ENCODE data around the gene PTPN3.
A peak's percentile ranks its signal among the peaks of the same experiment; 100 is the strongest.
"Not testable (repeated sequence)": the region's sequence is repeated elsewhere in the genome, so short reads cannot be mapped to it uniquely, and the experiment has no call there.

PTPN3 gene

DNA sequence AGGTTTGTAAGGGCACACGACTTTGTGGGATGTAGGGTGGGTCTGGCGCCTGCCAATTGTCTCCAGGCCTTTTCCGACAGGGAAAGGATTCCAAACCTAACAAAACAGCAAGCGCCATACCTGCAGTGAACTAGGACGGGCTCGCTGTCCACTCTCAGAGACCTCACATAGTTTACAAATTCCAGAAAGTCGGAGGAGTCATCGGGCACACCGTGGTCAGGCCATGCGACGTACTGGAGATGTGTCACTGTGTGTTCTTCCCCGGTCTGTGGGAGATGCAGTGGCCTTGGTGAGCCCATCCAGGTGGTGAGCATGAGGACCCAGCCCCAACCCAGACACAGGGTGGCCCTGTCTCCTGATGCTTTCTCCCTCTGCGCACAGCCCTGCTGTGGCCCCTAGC is 115.9 kb downstream of the PTPN3 start:
- no peak for DNase-seq

DNA sequence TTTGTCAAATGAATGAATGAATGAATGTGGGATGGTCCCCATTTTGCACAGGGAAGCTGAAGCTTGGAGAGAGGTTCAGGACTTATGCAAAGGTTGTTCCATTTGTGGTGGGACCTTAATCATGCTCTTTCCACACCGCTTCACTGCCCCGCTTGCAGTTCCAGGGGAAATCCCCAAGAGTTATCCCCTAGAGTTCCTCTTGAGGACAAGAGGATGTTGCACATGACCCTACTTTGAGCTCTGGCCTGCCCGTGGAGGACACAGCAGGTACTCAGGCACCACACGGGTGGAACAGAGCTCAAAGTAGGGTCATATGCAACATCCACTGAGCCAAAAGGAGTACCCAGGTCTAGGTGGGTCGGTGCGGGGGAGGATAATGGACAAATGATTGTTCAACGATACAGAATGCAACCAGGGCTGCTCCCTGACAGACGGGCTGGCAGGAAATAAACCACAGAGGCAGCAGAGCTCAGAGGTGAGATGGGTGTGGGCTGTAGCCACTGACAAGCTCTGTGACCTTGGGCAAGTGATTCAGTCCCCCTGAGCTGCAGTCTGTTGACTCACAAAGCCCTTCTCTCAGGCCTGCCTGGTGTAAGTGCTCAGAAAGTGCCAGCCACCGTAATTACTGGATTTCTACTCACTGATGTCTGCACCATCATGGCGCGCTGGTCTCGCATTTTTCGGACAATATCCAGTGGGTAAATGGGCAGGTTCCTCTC is 116.9 kb downstream of the PTPN3 start:
- peak; percentile 82 for DNase-seq

DNA sequence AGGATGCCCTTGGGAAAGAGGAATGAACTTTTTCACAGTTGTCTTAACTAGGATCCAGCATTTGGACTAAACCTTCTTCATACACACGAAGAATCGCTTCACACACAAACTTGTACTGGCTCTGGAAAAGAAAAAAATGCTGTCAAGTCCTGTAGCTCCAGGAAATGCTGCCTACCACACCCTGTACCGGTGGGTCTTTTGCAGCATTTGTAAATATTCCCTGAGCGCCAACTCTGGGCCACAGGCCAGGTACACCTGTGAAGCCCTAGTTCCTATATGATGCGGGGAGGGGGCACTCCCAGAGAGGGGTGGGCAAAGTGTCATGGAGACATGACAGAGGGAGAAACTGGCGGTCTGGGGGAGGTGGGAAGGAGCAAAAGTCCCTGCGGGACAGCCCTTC is 118.6 kb downstream of the PTPN3 start:
- DNase-seq, result no peak

DNA sequence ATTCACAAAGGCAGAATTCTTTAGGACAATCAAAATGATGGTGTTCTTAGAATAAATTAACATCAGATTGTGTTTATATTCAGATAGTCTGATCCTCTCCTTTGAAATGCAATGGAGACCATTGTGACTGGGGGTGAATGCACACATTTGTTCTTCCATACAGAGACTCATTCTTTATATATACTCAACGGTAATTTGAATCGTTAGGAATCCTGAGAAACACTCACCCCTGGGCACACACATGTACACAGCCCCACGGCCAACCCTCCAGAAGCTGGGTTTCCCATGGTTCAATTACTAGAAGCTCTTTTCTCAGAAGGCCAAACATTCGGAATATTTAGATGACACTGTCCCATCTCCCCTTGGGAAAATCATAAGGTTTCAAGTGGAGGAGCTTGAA is 119.8 kb downstream of the PTPN3 start:
- no peak for DNase-seq

DNA sequence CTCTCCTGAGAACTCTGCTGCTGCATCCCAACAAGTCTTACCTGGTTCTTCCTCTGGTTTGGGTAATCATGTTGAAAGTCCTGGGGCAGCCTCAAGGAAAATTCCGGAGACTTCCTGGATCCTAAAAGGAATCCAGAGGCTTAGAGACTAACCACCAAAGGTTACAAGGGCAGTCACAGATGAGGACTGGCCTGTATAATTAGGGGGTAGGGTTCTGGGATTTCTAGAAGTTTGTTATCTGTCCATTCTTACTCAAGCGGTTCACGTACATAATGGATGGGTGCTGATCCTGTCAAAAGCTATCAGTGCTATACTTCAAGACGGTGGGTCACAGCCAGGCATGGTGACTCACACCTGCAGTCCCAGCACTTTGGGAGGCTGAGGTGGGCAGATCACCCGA is 125.9 kb downstream of the PTPN3 start:
- no peak for DNase-seq

DNA sequence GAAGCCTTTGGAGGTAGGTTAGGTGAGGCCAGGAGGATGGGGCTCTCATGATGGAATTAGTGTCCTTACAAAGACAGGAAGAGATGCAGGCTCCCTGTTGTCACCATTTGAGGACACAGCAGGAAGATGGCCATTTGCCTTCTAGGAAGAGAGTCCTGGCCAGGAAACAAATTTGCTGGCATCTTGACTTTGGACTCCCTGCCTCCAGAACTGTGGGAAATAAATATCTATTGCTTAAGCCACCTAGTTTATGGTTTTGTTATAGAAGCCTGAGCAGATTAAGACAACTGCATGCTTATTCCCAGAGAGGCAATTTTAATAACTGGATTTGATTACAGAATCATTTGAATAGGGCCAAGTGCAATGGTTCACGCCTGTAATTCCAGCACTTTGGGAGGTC is 126.7 kb downstream of the PTPN3 start:
- no peak for DNase-seq

DNA sequence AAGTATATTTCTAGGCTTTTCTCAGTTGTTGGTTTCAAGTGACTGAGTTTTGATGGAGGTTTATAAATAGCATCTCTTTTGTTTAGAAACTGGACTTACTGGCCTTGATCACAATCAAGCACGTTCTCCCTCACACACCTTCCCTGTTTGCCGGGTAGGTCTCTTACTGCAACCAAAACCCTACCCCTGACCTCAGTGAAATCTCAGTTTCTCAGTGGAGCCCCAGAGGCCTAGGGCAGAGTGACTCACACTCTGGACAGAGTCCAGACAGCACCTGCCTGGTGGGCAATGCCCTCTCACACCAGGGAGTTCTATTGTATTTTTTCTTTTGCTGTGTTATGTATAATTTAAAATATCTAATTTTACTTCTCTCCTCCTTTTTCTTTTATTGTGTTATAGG is 128.8 kb downstream of the PTPN3 start:
- no peak for DNase-seq

DNA sequence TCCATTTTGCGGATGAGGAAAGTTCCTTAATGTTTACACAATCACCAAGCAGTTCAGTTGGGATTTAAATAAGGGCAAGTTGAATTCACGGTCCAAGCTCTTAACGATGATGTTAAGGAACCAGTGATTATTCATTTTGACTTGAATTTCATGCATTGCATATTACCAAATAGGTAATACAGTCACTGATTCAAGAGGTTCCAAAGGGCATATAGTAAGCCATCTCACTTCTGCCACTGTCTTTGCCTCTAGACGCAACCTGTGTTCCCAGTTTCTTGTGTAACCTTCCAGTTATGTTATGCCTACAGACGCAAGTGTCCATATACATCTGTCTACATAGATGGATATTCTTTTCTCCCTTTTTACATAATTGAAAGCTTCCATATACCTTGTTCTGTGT is 137.3 kb downstream of the PTPN3 start:
- no peak for DNase-seq

DNA sequence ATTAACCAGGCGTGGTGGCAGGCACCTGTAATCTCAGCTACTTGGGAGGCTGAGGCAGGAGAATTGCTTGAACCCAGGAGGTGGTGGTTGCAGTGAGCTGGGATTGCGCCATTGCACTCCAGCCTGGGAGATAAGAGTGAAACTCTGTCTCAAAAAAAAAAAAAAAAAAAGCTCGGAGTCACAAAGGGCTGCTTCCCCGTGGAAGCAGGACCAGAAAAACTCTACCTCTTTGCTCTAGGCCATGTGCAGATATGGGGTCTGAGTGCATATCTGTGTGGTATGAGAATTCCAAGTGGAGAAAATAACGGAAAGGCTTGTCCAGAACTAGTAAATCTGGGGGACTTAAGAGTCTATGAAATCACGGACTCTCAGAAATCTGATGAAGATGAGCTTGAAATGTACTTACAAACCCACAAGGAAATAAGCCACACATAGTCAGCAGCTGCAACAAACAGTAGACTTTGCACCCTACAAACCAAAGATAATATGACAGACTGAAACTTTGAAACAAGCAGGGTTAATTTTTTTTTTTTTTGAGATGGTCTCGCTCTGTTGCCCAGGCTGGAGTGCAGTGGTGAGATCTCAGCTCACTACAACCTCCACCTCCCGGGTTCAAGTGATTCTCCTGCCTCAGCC is 139.0 kb downstream of the PTPN3 start:
- not testable (repeated sequence) for DNase-seq

DNA sequence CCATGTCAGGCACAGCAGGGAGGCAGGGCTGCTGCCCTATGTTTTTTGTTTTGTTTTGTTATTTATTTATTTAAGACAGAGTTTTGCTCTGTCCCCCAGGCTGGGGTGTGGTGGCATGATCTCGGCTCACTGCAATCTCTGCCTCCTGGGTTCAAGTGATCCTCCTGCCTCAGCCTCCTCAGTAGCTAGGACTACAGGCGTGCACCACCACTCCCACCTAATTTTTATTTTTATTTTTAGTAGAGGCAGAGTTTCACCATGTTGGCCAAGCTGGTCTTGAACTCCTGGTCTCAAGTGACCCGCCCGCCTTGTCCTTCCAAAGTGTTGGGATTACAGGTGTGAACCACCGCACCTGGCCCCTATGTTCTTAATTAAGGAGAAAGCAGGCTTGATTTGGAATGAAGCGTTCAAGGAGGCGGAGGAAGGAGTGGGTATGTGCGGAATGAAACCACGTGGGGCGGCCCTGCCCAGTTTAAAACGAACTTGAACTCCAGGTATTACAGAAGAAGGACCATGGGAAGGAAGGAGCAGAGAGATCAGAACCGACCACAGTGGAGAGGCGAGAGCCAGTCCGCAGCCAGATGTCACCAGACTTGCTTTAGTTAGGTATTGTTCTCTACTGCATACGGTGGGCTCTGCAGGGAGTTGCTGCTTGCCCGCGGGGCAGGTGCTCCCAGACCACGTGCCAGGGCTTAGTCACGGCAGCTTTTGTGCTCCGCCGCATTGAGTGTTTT is 142.4 kb downstream of the PTPN3 start:
- DNase-seq, result no peak

DNA sequence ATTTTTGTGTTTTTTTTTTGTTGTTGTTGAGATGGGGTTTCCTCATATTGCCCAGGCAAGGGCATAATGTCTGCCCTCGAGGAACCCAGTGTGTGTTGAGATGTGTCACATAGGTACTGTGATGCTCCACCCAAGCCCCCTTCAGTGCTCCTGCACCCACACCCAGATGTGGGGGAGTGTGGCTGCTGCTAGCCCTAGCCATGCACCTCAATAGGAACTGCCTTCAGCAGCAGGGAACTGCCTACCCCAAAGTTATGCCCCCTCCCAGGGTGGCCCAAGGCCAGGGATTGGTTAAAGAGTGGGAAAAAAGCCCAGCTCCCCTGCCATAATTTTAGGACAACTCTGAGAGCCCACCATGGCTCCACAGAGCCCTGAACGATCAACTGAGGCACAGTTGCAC is 143.9 kb downstream of the PTPN3 start:
- DNase-seq, result no peak

DNA sequence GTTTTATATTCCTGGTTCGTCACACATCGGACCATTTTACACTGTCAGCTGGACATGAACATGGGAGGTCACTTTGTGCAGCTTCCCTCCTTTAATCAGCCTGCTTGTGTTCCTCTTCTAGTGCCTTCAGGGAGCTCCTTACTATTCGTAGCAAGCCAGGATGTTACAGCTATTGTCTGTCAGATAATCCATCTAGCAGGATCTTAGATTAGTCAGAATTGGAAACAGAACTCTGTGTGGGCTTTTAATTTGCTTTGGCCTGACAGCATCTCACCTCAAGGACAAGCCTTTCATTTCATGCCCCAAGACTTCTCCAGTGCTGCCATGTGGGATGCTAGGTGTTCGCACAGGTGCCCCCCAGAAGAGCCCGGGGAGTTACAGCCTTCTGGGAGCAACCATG is 147.1 kb downstream of the PTPN3 start:
- no peak for DNase-seq

DNA sequence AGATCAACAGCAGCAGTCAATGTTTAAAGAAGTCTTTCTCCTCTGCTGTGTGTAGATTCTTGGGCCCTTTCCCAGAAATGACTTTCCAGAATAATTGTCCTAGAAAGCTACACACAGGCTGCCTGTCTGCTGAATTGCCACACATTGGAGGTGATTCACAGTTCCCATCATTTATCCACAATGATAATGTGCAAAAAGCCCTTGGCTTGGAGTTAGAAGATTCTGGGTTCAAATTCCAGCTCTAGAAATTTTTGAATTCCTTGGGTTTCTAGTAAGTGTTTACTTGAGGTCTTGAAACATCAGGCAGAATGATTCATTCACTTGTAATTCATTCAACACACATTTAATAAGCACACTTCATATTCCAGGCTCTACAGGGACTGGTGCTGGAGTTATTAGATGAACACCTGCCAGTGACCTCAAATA is 148.7 kb downstream of the PTPN3 start:
- peak; percentile 67 for DNase-seq

DNA sequence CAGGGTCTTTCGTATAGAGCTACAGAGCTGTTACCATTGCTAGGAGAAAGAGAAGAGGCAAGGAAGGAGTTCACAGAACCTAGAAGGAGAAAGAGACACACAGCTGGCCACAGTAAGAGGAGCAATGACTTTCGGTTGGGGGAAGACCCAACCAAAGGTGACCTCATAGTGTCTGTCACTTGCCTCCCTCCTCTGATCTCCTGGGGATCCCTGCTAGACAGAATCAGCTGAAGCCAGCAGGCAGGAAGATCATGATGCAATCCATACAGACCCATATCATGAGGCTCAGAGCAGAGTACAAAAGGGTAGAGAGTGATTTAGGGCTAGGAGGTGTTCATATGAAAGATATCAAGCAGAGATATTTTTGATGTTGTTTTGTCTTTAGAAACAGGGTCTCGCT is 151.2 kb downstream of the PTPN3 start:
- DNase-seq, result no peak

DNA sequence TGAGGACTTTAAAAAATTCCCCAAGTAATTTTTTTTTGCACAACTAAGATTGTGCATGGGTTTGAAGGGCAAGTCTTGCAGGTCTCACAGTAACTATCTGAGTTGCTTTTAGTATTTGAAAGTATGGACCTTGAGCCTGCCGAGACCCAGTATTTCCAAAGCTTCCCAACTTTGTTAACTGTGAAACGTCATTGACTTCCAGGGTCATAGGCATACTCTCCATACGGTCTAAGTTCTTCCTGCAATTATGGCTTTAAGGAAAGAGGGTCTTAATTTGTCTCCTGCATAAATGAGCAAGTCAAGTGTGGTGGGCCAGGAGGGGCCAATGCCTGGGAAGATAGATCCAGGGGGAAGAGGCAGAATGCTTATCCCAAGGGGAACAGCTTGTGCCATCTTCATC is 153.2 kb downstream of the PTPN3 start:
- no peak for DNase-seq

DNA sequence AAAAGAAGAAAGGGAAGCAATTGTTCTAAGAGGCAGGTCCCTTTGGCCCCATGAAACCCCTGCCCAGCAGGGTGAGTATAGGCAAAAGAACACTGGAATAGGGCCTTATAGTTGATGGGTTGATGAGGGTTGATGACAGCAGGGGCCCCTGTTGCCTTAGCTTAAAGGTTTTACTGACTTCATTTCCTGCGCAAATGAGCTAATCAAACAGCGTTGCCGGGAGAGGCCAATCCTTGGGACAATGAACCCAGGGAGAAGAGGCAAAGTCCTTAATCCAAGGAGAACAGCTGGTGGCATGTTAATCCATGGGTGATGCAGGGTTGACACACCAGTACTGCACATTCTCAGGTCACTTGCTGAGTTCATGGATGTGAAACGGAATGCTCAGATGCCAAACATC is 155.2 kb downstream of the PTPN3 start:
- no peak for DNase-seq

DNA sequence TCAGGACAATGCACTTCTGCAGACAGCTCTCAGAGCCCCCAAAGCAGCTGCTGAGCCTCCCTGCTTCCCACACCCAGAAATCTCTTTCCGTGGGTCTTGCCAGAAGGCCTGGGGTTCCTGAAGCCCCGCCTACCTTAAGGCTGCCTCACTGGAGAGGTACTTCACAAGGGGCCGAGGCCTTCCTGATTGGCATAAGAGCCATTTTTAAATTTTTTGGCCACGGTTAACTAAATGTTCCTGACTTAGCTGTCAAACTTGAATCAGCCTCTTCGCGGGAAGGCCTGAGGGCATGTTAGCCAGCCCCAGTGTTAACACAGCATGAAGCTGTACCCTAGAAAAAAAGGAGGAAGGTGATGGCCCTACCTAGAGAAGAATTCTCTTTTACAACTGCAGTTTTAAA is 156.5 kb downstream of the PTPN3 start:
- no peak for DNase-seq

DNA sequence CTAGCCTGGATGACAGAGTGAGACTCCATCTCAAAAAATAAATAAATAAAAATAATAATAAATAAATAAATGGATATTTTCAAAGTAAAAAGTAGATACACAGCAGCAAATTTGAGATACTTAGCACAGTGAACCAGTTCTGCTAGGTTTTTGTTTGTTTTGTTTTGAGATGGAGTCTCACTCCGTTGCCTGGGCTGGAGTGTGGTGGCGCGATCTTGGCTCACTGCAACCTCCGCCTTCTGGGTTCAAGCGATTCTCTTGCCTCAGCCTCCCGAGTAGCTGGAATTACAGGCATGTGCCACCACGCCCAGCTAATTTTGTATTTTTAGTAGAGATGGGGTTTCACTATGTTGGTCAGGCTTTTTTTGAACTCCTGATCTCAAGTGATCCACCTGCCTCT is 157.1 kb downstream of the PTPN3 start:
- DNase-seq, result not testable (repeated sequence)

DNA sequence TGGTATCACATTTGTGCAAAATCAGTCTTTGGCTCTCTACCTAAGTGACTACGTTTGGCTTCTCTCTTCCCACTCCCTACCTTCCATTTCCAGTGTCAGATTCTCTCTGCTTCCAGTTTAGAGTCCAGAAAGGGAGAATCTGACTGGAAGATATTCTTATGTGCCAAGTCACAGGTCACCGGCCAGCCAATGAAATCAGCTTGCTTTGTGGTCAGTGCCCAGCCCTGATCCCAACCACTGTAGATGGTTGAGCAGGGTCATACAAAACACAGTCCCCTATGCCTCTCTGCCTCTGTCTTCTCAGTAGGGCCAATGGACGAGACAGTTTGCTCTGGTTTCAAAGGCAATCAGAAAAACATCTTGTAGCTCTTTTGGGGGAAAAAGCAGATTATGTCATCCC is 161.7 kb downstream of the PTPN3 start:
- DNase-seq, result no peak

DNA sequence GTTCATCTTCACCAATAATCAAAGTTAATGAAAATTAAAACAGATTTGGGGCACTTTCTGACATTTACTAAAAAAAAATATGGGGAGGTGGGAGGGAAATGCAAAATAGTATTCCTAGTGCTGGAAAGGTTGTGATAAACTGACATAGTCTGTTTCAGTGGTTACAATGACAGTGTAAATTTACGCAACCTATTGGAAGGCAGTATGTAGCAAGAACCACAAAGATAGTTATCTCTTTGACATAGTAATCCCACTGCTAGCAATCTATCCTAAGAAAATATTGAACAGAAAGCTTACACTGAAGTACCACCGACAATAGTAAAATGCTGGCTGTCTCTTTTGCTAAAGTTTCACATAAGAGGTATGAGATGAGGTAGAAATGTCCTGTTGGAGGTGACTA is 162.2 kb downstream of the PTPN3 start:
- DNase-seq, result no peak

DNA sequence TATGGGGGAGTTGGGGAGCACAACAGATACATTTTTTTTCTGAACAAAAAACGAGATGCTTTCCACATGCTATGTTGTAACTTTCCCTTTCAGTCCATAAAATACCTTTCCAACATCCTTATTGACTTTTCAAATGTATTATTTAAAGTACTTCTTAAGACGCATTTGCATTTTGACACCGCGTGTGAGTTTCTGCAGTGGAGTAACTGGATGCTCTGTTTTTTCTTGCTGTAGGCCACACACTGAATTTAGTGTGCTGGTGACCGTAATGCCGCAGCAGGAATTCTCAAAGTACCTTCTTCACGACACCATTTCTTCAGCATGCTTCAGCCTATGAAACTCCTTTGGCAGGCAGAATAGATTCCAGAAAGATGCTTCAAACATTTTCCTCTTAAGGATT is 163.0 kb downstream of the PTPN3 start:
- no peak for DNase-seq

DNA sequence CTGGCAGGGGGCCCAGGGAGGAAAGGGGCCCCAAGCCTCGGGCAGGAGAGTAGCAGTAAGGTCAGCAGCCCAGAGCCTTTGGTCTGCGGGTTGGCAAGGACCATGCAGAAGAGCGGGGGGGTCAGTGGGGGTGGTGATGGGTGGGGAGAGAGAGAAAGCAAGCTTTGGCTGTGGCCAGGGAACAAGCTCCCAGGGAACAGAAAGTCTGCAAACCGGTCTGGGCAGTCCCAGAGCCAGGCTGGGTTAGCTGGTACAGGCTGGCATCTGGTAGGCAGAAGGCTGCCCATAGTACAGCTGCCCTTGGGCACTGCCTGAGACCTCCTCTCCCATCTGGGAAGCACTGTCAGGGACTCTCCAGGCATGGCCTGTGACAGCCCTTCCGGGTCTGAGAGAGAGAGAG is 166.8 kb downstream of the PTPN3 start:
- no peak for DNase-seq

DNA sequence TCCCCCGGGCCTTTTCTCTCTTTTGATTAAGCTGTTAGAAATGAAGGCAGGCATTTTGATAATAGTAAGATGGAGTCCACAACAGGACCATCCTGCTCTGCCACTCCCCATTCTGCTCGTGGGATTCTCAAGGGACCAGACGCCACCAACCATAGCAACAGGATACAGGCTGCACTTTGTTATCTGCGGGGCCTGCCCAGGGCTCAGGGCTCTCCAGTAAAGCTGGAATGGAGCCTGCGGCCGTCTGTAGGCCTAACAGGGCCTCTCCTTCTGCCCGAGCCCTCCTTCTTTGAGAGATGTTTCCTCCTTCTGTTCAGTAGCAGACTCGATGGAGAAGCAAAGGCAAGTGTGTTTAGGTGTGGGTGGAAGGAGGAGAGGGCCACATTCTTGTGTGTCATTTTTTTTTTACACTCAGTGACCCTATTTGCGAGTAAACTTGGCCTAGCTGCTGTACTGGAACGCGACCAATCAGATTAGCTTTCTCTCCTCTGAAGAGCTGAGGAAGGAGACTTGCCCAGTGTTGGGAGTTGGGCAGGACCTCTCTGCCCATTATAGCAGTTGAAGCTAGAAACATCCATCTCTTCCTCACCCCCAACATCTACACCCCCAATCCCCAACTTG is 168.4 kb downstream of the PTPN3 start:
- DNase-seq, result no peak

Data from kidney glomerular epithelial cell (primary cell).